ENCODE measurements around the gene TRPM4.
"Not testable (repeated sequence)": the region's sequence is repeated elsewhere in the genome, so short reads cannot be mapped to it uniquely, and the experiment has no call there.

TRPM4 gene

DNA sequence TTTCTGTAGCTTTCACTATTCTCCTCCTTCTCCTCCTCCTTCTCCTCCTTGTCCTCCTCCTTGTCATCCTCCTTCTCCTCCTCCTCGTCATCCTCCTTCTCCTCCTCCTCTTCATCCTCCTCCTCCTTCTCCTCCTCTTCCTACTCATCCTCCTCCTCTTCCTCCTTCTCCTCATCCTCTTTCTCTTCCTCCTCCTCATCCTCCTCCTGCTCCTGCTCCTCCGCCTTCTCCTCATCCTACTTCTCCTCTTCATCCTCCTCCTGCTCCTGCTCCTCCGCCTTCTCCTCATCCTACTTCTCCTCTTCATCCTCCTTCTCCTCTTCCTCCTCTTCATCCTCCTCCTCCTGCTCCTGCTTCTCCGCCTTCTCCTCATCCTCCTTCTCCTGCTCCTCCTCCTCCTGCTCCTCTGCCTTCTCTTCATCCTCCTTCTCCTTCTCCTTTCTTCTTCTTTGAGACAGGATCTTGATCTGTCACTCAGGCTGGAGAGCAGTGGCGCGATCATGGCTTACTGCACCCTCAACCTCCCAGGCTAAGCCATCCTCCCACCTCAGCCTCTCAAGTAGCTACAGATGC, 36.3 kb downstream of the TRPM4 start:
- DNase-seq: no peak

DNA sequence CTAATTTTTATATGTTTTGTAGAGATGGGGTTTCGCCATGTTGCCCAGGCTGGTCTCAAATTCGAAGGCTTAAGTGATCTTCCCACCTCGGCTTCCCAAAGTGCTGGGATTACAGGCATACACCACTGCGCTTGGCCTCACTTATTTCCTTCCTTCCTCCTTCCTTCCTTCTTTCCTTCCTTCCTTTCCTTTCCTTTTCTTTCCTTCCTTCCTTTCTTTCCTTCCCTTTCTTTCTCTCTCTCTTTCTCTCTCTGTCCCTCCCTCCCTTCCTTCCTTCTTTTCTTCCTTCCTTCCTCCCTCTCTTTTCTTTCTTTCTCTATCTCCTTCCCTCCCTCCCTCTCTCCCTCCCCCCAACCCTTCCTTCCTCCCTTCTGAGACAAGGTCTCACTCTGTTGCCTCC, 36.8 kb downstream of the TRPM4 start:
- no peak for DNase-seq

DNA sequence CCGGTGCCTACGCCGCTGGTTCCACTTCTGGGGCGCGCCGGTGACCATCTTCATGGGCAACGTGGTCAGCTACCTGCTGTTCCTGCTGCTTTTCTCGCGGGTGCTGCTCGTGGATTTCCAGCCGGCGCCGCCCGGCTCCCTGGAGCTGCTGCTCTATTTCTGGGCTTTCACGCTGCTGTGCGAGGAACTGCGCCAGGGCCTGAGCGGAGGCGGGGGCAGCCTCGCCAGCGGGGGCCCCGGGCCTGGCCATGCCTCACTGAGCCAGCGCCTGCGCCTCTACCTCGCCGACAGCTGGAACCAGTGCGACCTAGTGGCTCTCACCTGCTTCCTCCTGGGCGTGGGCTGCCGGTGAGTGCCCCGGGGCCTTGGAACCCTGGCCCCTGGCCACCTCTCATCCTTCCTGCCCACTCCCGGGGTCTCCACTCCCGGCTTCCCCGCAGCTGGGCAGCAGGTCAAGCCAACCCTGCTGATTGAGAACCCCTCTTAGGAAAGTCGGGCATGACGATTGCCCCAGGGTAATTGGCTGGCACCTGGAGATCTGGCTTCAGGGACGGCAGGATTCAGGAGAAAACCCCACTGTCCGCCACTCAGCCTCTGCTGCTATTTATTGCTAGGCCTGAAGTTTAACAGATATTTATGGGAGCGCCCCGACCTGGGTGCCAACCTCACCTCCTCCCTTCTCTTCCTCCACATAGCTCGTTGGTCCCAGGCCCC, 39.1 kb downstream of the TRPM4 start:
- no peak for DNase-seq

DNA sequence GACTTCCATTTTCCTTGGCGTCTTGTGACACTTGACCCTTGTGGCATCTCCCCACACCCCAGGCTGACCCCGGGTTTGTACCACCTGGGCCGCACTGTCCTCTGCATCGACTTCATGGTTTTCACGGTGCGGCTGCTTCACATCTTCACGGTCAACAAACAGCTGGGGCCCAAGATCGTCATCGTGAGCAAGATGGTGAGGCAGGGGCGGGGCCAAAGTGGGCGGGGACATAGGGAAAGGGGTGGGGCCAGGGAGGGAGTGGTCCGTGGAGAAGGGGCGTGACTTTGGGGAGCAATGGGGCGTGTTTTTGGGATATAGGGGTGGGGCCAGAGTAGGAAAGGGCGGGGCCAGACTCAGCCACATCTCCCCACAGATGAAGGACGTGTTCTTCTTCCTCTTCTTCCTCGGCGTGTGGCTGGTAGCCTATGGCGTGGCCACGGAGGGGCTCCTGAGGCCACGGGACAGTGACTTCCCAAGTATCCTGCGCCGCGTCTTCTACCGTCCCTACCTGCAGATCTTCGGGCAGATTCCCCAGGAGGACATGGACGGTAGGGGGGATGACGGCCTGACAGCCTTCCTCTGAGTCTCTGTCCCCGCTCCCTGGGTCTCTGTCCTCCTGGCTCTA, 42.8 kb downstream of the TRPM4 start:
- no peak for DNase-seq

DNA sequence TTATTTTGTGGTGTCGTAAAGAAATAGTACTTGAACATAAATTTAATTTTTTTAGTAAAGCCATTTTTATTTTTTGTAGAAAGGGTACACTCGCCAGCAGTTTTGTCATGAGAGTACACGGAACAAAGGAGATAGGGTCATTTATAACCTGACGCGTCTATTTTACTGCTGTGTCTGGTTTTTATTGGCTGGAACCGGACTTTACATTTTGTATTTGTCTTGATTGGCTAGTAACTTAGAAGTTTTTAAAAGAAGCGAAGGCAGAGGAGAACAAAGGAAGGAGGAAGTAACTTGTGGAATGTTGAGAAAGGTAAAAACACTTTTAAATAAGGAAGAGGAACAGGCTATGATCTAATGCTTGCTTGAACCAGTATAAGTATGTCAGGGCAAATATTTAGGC, 43.5 kb downstream of the TRPM4 start:
- DNase-seq: no peak

DNA sequence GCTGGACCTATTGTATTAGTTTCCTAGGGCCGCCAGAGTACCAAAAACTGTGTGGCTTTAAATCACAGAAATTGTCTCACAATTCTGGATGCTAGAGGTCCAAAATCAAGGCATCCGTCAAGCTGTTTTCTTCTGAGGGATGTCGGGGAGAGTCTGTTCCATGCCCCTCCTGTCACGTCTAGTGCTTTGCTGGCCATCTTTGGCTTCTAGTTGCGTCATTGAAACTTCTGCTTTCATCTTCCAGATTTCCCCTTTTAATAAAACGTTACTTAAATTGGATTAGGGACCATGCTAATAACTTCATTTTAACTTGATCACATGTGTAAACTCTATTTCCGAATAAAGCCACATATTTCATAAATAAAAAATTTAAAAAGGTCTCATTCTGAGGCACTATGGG, 47.5 kb downstream of the TRPM4 start:
- no peak for DNase-seq

DNA sequence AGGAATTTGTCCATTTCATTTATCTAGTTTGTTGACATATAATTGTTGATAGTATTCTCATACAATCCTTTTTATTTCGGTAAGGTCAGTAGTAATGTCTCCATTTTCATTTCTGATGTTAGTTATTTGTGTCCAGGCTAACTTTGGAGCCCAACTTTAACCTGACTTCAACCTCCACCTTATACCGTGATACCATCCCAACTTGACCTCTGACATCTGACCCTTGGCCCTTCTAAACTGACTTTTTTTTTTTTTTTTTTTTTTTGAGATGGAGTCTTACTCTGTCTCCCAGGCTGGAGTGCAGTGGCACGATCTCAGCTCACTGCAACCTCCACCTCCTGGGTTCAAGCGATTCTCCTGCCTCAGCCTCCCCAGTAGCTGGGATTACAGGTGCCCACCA, 51.9 kb downstream of the TRPM4 start:
- DNase-seq: not testable (repeated sequence)

DNA sequence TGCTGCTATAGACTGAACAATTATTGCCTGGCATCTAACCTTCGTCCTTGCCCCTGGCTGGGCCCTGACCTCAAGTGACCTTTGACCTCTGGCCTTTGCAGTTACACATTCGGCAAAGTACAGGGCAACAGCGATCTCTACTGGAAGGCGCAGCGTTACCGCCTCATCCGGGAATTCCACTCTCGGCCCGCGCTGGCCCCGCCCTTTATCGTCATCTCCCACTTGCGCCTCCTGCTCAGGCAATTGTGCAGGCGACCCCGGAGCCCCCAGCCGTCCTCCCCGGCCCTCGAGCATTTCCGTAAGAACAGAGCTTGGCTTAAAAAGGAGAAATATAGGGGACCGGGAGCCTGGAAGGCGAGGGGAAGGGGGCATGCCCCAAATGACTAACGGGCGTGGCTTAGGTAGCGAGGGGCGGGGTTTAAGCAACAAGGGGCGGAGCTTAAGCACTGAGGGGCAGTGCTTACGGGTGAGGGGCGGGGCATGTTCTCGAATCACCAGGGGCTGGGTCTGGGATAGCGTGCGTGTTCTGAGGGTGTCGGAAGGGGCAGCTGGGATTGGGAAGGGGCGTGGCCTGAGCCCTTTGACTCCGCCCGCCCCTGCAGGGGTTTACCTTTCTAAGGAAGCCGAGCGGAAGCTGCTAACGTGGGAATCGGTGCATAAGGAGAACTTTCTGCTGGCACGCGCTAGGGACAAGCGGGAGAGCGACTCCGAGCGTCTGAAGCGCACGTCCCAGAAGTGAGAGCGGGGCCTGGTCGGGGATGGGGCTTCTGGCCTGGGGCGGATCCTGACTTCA, 52.7 kb downstream of the TRPM4 start:
- DNase-seq: peak; percentile 72

DNA sequence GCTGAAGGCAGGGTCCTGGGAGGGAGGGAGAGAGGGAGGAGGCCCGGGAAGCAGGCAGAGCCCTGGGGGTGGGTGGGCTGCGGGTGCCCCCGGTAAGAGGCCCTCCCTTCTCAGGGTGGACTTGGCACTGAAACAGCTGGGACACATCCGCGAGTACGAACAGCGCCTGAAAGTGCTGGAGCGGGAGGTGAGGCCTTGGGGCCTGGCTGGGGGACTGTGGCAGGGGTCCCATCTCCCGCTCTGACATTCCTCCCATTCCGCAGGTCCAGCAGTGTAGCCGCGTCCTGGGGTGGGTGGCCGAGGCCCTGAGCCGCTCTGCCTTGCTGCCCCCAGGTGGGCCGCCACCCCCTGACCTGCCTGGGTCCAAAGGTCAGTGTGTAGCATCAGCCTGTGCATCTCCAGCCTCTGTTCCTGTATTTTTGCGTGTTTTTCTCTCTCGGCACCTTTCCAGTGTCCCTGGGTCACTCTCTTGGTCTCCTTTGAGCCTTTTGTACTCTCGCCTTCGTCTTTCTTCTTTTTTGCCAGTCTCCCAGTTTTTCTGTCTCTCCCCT, 53.4 kb downstream of the TRPM4 start:
- DNase-seq: peak; percentile 39

DNA sequence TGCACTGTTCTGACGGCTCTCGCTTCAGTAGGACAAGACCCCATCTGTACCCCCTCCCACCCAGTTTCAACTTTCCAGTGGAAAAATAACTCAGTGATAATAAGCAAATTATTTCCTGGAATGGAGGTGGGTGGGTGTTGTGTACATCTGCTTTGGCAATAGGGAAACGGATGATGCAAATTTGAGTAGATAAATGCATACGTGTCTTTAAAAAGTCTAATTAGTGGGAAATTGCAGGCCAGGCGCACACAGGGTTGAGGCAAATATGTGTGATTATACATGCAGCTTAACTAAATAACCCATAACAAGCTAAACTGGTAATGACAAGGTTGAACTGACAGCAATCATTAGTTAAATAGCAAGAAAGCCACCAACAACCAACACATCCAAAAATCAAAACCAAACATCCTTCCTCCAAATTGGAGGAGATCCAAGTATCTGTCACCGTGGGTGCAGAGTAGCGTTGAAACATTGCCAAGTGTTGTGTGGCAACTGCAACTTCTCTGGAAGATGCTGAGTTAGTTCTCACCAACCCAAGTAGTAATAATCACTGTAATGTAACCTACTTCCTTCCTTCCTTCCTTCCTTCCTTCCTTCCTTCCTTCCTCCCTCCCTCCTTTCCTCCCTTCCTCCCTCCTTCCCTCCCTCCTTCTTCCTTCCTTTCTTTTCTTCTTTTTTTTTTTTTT, 54.6 kb downstream of the TRPM4 start:
- no peak for DNase-seq

DNA sequence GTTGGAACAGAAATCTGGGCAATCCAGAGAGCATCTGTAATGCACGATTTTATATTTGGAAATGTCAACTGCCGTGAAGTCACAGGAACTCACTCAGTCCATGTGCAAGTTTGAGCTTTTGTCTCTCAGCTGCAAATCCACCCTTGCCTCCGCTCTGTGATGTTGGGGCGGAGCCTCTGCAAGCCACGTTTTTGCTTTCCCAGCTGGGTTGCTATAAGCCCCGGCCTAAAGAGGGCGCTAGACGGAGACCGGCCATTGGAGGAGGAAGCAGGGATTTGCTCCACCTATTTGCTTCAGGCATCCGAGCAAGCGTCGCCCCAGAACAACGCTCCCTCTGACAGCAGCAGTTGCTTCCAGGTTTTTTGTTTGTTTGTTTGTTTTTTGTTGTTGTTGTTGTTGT, 56.2 kb downstream of the TRPM4 start:
- no peak for DNase-seq

DNA sequence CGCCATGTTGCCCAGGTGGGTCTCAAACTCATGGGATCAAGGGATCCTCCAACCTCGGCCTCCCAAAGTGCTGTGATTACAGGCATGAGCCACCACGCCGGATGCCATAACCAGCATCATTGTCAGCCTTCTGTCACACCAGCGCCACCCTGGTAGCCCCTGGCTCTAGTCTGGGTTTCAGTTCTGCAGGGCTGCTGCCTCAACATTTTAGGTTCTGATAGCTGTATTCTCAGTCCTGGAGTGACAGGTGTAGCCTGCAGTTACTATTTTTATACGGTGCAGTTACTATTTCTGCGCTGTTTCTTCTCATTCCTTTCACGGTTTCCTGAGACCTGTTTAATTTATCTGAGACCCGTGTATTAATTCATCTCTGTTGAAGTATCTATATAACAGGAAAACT, 57.1 kb downstream of the TRPM4 start:
- DNase-seq: no peak

DNA sequence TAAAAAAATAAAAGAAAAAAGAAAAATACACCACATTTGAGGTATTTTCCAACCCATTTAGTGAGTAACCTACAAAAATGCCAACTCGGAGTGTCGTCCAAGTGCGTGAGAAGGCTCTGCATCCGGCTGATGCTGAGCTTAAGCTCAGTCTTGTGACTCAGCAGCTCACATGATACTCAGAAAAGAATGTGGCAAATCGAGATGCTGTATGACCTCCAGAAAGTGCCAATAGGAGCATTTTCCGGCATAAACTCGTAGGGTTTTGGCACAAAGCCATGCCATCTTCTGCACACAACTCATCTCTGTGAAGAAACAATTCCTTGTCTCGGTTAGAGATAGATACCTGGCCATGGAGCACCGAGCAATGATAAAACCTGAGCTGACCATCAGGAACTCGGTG, 58.5 kb downstream of the TRPM4 start:
- DNase-seq: no peak

DNA sequence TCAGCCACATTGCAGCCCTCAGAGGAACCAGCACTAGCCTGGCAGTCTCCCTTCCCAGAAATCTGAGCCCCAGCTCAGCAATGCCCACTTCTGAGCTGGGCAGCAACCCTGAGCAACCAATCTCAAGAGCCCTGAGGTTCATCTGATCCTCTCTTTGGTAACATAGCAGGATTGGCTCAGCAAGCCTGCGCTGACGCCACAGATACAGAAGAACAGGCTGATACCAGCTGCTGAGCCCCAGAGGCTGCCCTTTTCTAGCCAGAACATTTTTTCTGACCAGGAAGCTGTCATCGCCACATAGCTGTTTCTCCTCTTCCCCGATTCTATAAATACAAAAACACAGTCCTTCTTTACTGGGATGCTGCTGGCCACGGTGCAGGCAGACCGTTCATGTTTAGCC, 59.8 kb downstream of the TRPM4 start:
- DNase-seq: no peak

DNA sequence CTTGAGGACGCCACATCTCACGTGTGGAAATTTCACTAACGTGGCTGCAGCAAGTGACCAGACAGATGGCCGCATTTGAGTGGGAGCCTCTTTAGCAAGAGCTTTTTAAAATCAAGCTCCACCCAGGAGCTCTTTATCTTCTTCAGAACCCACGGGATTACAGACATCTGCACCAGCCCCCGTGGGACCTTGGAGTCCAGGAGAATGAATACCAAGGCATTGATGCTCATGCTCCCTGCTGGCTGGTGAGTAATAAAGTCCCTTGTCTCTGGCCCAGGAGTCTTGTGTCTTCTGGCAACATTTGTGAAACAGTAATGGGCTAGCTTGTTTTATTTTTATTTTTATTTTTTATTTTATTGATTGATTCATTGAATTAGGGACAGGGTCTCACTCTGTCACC, 64.4 kb downstream of the TRPM4 start:
- no peak for DNase-seq

DNA sequence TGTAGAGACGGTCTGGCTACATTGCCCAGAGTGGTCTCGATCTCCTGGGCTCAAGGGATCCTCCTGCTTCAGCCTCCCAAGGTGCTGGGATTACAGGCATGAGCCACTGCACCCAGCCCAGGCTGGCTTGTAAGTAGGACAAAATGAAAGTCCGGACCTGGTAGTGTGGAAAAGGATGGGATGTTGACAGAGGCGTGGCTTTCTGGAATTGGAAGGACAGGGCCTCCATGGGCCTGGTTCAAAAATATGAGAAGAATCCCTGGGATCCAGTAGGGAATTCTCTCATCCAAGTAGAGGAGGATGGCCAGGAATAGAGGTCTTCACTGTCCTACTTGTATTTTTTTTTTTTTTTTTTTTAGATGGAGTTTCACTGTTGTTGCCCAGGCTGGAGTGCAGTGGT, 64.9 kb downstream of the TRPM4 start:
- DNase-seq: no peak

DNA sequence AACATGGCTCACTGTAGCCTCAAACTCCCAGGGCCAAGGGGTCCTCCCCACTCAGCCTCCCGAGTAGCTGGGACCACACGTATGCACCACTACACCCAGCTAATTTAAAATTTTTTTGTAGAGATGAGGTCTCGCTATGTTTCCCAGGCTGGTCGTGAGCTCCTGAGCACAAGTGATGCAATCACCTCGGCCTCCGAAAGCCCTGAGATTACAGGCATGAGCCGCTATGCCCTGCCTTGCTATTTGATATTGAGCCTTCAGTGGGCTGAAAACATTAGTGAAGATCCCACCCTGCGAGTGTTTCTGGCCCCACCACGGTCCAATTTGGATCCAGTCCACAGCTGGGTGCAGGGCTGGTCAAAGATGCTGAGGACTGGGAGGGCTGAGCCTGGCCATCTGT, 65.9 kb downstream of the TRPM4 start:
- DNase-seq: no peak

DNA sequence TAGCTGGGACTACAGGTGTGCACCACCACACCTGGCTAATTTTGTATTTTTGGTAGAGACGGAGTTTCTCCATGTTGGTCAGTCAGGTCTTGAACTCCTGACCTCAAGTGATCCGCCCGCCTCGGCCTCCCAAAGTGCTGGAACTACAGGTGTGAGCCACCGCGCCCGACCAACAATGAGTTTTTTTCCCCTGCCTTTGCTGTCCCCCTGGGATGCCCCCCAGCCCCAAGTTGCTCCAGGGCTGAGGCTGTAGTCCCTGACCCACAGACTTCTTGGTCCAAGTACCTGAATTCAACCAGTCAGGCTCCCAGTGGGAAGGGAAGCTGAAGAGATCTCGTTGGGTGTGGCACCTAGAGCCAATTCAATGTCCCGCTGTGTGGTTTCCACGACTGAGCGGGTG, 66.8 kb downstream of the TRPM4 start:
- not testable (repeated sequence) for DNase-seq

DNA sequence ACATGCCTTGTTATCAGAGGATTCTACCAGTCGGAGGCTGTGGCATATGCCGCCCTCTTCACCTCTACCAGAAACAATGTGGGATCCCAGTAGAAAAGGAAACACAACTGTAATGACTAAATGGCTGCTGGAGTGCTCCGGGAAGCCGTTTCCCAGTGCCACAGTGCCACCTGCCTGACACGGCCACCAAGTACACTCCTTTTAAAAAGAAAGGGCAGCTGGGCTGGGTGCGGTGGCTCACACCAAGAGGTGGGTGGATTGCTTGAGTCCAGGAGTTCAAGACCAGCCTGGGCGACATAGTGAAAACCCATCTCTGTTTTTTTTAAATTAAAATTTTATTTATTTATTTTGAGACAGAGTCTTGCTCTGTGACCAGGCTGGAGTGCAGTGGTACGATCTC, 67.3 kb downstream of the TRPM4 start:
- peak; percentile 59 for DNase-seq

DNA sequence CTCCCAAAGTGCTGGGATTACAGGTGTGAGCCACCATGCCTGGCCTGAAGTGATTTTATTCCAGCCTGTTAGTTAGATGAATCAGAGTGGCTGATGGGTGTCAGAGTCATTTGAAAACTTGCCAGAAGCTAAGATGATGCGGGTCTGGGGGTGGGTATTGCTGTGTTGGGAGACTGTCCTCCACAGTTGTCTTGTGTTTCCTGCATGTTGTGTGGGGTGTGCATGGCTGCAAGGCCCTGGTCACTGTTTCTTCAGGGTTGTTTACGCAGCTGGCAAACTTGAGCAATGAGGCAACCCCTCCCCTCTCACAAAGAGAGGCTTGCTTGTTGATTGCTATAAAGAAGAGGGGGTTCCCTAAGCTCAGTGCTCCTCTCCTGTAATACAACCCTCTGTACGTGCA, 71.8 kb downstream of the TRPM4 start:
- DNase-seq: no peak

DNA sequence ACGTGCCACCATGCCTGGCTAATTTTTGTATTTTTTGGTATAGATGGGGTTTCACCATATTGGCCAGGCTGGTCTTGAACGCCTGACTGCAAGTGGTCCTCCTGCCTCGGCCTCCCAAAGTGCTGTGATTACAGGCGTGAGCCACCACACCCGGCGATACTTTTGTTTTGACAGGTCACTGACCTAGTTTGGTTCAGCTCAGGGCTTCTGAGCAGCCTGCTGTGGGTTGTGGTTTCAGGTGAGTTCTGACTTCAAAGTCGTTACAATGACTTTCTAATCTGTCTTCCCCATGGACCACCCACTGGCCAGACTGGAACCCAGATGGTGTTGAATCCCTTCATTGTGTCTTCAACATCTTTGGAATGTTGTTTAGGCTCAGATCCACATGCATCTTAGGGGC, 73.8 kb downstream of the TRPM4 start:
- no peak for DNase-seq

DNA sequence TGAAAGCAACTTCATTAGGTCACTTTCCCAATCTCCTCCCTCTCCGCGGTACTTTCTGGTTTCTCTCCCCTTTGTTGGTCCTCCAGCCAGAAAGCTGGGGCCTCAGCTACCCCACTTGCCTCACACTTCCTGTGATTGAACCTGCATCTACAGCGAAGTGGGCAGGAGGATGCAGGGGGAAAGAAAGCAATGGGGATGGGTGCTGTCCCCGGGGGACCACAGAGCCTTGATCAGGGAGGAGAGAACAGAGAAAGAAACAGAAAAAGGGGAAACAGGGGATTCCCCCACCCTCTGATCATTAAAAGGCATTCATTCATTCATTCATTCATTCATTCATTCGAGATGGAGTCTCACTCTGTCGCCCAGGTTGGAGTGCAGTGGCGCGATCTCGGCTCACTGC, 74.2 kb downstream of the TRPM4 start:
- DNase-seq: no peak

DNA sequence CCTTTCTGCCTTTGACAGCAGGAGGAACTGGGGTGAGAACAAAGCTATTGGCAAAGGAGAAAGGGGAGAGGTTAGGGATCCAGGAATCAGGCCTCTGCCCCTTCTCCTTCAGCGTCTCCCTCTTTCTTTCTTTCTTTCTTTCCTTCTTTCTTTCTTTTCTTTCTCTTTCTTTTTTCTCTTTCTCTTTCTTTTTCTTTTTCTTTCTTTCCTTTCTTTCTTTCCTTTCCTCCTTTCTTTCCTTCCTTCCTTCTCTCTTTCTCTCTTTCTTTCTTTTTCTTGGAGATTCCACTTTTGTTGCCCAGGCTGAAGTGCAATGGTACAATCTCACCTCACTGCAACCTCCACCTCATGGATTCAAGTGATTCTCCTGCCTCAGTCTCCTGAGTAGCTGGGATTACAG, 75.6 kb downstream of the TRPM4 start:
- DNase-seq: no peak

All from femur (tissue), 1 donor.